RPMI8226 (cell line): Measurements from ENCODE around the gene RNF213.
"Not testable (repeated sequence)": the region's sequence is repeated elsewhere in the genome, so short reads cannot be mapped to it uniquely, and the experiment has no call there.

Experiments used
- DNase-seq: peaks from one replicate; pipeline ENCODE4 v3.0.0-alpha.2; 2015

Gene RNF213

GRCh38 chr17:80274331-80274730 is 13.7 kb downstream of the RNF213 start:
- no peak for DNase-seq

- DNase-seq: no peak
Measured at GRCh38 chr17:80274871-80275449, 14.3 kb downstream of the RNF213 start.

- DNase-seq: not testable (repeated sequence)
Measured at GRCh38 chr17:80275857-80276256, 15.2 kb downstream of the RNF213 start.

- no peak for DNase-seq
Measured at GRCh38 chr17:80277751-80278671, 17.4 kb downstream of the RNF213 start.

- DNase-seq: no peak
Measured at GRCh38 chr17:80279895-80280294, 19.2 kb downstream of the RNF213 start.

- DNase-seq: no peak
Measured at GRCh38 chr17:80281516-80281915, 20.9 kb downstream of the RNF213 start.

GRCh38 chr17:80283116-80283852 is 22.6 kb downstream of the RNF213 start:
- no peak for DNase-seq

- no peak for DNase-seq
Measured at GRCh38 chr17:80284631-80285030, 24.0 kb downstream of the RNF213 start.

GRCh38 chr17:80285237-80285920 is 24.7 kb downstream of the RNF213 start:
- no peak for DNase-seq

- DNase-seq: no peak
Measured at GRCh38 chr17:80286638-80286960, 25.9 kb downstream of the RNF213 start.

GRCh38 chr17:80287038-80287437 is 26.4 kb downstream of the RNF213 start:
- no peak for DNase-seq

- DNase-seq: no peak
Measured at GRCh38 chr17:80287806-80288567, 27.3 kb downstream of the RNF213 start.

- DNase-seq: no peak
Measured at GRCh38 chr17:80289616-80290015, 29.0 kb downstream of the RNF213 start.

- no peak for DNase-seq
Measured at GRCh38 chr17:80290156-80290555, 29.5 kb downstream of the RNF213 start.

GRCh38 chr17:80291260-80291659 is 30.6 kb downstream of the RNF213 start:
- no peak for DNase-seq

GRCh38 chr17:80291691-80292487 is 31.2 kb downstream of the RNF213 start:
- no peak for DNase-seq

GRCh38 chr17:80292521-80292971 is 31.9 kb downstream of the RNF213 start:
- DNase-seq: no peak

- no peak for DNase-seq
Measured at GRCh38 chr17:80294210-80294609, 33.6 kb downstream of the RNF213 start.

- DNase-seq: no peak
Measured at GRCh38 chr17:80294653-80295052, 34.0 kb downstream of the RNF213 start.

- DNase-seq: no peak
Measured at GRCh38 chr17:80295146-80295545, 34.5 kb downstream of the RNF213 start.

- DNase-seq: no peak
Measured at GRCh38 chr17:80295559-80295958, 34.9 kb downstream of the RNF213 start.
